Amniotic epithelial cell (primary cell): Measurements from ENCODE around the gene CH25H.
A peak's percentile ranks its signal among the peaks of the same experiment; 100 is the strongest.
"Not testable (repeated sequence)": the region's sequence is repeated elsewhere in the genome, so short reads cannot be mapped to it uniquely, and the experiment has no call there.

Source experiments
- DNase-seq: peaks from one replicate; pipeline ENCODE4 v3.0.0-alpha.2; 2010; ENCODE audit warnings: low read depth

The CH25H gene

DNA sequence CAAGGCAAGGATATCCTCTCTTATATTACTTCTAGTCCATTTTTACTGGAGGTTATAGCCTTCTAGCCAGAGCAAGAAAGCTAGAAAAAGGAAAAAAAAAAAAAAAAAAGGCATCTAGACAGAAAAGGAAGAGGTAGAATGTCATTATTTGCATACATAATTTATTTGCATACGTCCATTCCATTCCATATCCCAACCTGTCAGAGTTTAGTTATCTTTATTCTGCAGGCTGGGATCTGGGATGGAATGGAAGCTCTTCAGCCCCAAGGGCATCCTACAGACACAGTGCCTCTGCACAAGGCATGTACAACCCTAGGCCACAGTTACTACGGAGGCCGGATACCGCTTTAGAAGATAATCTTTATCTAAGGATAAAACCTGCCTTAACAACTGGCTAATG lies 9.6 kb downstream of the CH25H start:
- no peak for DNase-seq

GRCh38 chr10:89191301-89191700 lies 15.8 kb downstream of the CH25H start:
- not testable (repeated sequence) for DNase-seq

DNA sequence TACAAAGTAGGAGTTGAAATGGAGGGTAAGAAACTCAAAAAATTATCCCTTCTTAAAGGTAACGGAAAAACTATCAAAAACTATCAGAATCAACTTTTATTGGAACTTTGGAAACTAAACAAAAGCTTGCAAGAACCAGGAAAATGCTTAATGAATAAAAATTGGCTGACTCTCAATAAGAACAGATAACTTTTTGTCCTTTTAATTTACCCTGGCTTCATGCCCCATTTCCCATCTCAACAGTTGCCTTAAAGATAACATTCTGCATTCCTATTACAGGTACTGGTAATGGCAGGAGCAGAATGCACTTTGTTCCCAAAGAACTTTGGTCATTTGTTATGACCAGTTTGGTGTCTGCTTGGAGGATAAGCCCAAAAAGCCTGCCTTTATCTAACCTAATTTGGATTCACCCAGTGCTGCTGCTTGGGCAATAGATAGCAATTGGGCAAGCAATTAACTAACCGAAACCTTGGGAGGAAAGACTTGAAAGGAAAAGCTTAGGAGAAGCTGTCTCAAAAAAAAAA lies 17.8 kb downstream of the CH25H start:
- DNase-seq: no peak

DNA sequence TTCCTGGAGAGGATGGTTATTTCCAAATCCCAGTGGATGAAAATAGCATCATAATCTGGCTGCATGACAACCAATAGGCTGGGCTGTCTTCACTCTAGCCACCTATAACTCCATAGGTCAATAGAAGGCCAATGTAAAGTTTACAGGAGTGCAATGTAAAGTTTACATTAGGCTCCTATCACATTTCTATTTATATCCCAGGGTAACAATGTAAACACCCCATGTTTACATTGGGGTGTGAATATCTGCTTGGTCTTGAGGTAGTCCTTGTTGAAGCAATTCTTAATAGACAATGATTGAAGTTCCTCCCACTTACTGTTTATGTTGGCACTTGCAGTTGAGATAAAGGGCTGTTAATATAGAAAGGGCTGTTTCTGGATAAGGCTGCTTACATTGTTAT lies 21.5 kb downstream of the CH25H start:
- no peak for DNase-seq

DNA sequence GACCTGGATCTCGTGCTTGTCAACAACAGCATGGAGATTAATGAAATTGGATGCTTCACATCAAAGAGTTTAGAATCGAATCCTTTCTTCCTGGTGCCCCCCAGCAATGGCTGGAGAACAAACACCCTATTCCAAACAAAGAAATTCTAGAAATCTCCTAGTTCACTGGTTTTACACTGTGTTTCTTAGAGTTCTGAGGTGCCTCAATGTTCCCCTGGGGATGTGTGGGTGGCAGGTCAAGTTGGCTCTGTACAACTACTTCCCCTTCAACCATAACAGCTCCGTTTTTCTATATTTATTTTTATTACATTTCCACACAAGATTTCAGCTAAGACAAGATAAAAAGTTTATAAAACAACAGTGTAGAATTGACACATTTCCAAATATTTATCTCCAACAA lies 22.5 kb downstream of the CH25H start:
- no peak for DNase-seq

GRCh38 chr10:89183571-89183970 lies 23.5 kb downstream of the CH25H start:
- DNase-seq: no peak

- DNase-seq: no peak
Observed at GRCh38 chr10:89182894-89183293, 24.2 kb downstream of the CH25H start.

GRCh38 chr10:89175816-89176215 lies 31.3 kb downstream of the CH25H start:
- no peak for DNase-seq

DNA sequence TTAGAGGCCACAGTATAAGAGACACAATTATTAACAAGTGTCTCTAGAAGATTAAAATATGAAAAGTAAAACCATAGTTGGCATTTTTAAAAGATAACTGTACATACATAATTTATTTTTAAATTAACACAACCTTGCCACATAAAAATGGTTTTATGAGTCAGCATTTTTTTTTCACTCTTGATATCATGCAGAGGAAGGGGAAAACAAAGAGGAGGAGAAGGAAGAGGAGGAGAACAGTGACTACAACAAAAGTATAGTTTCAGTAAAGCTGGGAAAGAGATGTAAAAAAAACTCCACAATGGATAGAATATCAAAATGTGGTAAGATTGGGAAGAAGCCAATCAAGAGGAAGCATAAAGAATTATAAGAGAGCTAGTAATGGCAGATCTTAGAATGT lies 34.0 kb downstream of the CH25H start:
- no peak for DNase-seq

GRCh38 chr10:89171996-89172395 lies 35.1 kb downstream of the CH25H start:
- DNase-seq: no peak

- no peak for DNase-seq
Observed at GRCh38 chr10:89171263-89171872, 35.7 kb downstream of the CH25H start.

GRCh38 chr10:89168354-89168900 lies 38.7 kb downstream of the CH25H start:
- DNase-seq: not testable (repeated sequence)

DNA sequence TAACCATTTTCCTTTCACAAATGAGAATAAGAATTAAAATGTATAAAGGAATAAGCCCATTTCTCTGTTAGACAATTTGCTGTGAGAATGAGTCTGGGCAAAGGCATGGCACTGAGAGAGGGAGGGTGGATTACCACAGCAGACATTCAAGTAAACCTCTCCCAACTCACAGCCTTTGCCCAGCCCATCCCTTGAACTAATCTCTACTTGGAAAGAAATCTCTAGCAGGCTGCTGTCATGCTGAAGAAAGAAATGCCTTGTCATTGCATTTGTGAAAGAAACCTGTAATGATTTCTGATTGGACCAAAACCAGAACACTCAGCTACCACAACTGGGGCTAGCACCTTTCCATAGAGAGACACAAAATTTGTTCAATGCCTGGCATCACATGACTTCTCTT lies 39.2 kb downstream of the CH25H start:
- no peak for DNase-seq

DNA sequence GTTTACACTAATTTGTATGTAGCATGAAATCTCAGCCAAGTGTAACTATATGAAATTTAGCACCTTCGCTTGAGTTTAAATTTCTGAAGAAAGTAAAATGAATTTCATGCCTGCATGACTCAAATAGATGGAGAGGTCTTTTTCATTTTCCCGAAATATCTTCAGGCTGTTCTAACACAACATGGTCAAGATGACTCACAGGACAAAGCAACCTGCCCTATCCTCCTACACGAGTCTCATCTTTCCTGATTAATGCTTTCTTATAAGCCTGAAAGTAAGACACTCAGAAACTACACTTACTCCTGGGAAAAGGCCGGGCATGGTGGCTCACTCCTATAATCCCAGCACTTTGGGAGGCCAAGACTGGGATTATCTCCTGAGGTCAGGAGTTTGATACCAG lies 41.2 kb downstream of the CH25H start:
- peak; percentile 53 for DNase-seq

GRCh38 chr10:89164920-89165319 lies 42.2 kb downstream of the CH25H start:
- no peak for DNase-seq

GRCh38 chr10:89164080-89164479 lies 43.0 kb downstream of the CH25H start:
- DNase-seq: no peak

DNA sequence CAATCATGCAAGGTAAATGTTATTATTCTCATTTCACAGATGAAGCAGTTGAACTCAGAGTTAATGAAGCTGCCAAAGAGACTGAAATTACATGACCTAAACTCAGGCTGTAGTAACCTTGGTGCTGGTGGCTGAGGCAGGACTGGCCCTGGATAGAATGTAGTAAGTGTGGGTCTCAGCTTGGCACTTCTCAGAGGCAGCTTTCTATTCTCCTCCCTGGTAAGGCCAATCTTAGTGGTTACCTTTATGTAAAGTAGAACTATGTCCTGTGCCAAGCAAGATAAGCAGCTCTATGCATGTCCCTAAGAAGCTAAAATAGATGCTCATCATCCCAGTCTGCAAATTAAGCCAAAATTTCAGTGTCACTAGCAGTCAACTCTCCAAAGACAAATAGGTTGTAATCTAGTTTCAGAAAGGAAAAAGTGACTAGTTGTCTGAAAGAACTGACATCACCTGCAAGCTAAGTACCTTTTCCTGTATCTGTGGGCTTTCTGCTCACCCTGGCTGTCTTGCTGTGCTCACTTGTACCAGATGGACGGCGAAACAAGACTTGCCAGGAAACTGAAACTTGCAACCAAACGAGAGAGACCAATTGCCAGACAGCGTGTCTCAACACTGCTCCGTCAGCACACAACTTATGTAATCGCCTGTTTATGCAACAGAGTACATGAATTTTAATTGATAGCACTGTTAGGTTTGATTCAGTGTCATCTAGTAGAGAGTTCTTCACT lies 43.7 kb downstream of the CH25H start:
- no peak for DNase-seq

GRCh38 chr10:89162596-89162995 lies 44.5 kb downstream of the CH25H start:
- no peak for DNase-seq

DNA sequence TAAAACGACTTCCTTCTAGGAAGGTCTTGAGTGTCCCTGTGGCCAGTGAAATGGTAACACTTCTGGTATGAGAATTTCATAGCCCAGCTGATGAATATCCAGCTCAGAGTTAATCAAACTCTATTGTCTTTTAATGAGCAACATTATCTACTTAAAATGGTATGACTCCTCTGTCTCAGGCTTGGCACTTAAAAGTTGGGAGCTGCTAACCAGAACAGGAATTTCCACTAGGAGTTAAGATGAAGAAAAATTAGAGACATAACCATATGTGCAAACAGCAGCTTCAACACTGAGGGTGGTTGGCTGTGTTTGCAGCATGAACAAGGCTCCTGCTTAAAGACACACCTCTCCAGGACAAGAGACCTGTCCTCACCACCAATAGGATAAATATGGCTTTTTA lies 46.8 kb downstream of the CH25H start:
- no peak for DNase-seq

DNA sequence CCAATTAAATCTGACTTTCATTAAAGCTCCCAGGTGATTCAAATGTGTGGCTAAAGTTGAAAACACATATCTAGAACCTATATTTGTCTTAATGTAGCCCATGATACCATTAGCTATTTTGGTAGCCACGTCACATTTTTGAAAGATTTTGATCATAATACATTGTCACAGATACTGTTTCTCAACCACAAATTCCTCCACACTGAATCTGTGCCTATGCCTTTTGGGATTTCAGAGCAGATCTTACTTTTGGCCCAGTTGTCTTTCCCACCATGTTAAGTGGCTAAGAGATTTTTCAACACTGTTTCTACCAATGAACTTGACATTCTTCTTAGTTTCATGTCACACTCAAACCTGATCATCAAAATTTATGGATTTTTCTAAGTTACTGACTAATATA lies 47.4 kb downstream of the CH25H start:
- no peak for DNase-seq

DNA sequence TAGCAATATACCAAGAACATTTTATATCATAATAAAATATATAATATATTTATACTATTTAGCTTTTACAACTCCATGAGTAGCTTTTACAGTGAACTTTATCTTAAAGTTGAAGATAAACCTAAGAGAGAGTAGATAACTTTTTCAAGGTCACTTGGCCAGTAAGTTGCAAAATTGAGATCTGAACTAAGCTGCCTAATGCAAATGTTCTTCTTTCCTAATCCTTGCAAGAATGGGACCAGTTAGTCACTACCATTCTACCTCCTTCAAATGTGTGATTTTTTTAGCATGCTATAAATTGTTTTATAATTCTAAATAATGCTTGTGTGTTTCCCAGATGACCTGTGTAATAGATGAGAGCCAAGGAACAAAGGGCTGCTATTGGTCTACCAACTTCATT lies 47.8 kb downstream of the CH25H start:
- DNase-seq: peak; percentile 52

GRCh38 chr10:89158446-89158845 lies 48.7 kb downstream of the CH25H start:
- DNase-seq: peak; percentile 78

DNA sequence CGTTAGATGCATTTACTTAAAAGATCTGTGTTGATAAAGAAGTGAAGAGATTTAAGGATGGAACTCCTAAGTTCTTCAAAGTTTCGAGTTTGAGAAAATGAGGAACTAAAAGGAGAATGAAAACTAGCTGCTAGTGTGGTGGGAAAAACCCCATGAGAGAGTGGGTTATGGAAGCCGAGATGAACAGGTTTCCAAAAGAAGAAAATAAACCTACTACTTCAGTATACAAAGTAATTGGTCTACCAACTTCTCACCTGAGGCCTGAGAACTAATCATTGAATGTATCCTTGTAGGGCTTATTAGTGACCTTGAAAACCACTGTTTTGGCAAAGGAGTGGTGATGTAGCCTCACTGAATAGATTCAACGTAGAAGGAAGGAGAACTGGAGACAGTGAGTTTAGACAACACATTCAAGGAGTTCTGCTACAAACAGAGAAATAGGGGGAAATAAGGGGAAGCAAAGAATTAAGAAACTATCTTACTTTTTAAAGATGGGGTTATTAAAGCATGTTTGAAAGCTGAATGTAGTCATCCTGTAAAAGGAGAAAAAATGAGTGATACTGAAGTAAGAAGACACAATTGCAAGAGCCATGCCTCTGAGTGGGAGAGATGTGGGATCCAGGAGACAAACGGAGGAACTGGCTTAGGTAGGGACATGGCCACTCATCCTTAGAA lies 50.8 kb downstream of the CH25H start:
- no peak for DNase-seq
